SK-N-SH treated with all-trans-retinoic acid at 6 μM for 48 hours (cell line): ENCODE measurements around the gene FAAH.

ENCODE experiments used
- ATAC-seq: fragments of 200-7000 bp; cut with Tn5 transposase; 3 replicates; pipeline ENCODE4 v1.9.1; 2020; ENCODE audit warnings: mild to moderate bottlenecking, moderate library complexity
- ARNTL ChIP-seq: fragments of 450-650 bp; formaldehyde crosslinking; IDR thresholded peaks from 2 replicates; pipeline ENCODE4 v1.5.0; 2020; ENCODE audit warnings: low read depth, mild to moderate bottlenecking, moderate library complexity, borderline replicate concordance
- BACH2 ChIP-seq: fragments of 250-450 bp; sonication (Bioruptor Pico); IDR thresholded peaks from 2 replicates; pipeline ENCODE4 v1.9.0; 2021; ENCODE audit warnings: mild to moderate bottlenecking, borderline replicate concordance
- CSDC2 ChIP-seq: fragments of 250-450 bp; sonication (Bioruptor Pico); IDR thresholded peaks from 2 replicates; pipeline ENCODE4 v1.5.0; 2020; ENCODE audit warnings: mild to moderate bottlenecking, moderate library complexity
- ESRRG ChIP-seq: fragments of 250-450 bp; sonication (Bioruptor Pico); IDR thresholded peaks from 2 replicates; pipeline ENCODE4 v1.6.1; 2021; ENCODE audit warnings: mild to moderate bottlenecking
- GLIS3 ChIP-seq: fragments of 250-450 bp; sonication (Bioruptor Pico); IDR thresholded peaks from 2 replicates; pipeline ENCODE4 v1.5.0; 2020; ENCODE audit warnings: mild to moderate bottlenecking, moderate library complexity
- ISL1 ChIP-seq: fragments of 250-450 bp; sonication (Bioruptor Pico); IDR thresholded peaks from 2 replicates; pipeline ENCODE4 v2.1.2; 2022; ENCODE audit warnings: mild to moderate bottlenecking, moderate library complexity
- OSR1 ChIP-seq: fragments of 250-450 bp; sonication (Bioruptor Pico); IDR thresholded peaks from 2 replicates; pipeline ENCODE4 v1.8.0; 2022; ENCODE audit warnings: moderate library complexity, mild to moderate bottlenecking, inconsistent platforms
- PPARA ChIP-seq: fragments of 250-450 bp; sonication (Bioruptor Pico); IDR thresholded peaks from 2 replicates; pipeline ENCODE4 v1.5.0; 2020; ENCODE audit warnings: mild to moderate bottlenecking, borderline replicate concordance
- RARB ChIP-seq: fragments of 250-450 bp; sonication (Bioruptor Pico); IDR thresholded peaks from 2 replicates; pipeline ENCODE4 v1.8.0; 2021; ENCODE audit warnings: mild to moderate bottlenecking, moderate library complexity
- SNAI2 ChIP-seq: fragments of 250-450 bp; sonication (Bioruptor Pico); IDR thresholded peaks from 2 replicates; pipeline ENCODE4 v1.5.0; 2020; ENCODE audit warnings: mild to moderate bottlenecking, moderate library complexity
- TCF4 ChIP-seq: fragments of 250-450 bp; sonication (Bioruptor Pico); IDR thresholded peaks from 2 replicates; pipeline ENCODE4 v1.8.0; 2021; ENCODE audit warnings: mild to moderate bottlenecking, moderate library complexity, borderline replicate concordance
- TOX ChIP-seq: fragments of 250-450 bp; sonication (Bioruptor Pico); IDR thresholded peaks from 2 replicates; pipeline ENCODE4 v1.8.0; 2021; ENCODE audit warnings: mild to moderate bottlenecking, moderate library complexity, borderline replicate concordance
- ZC3H10 ChIP-seq: fragments of 250-450 bp; sonication (Bioruptor Pico); IDR thresholded peaks from 2 replicates; pipeline ENCODE4 v1.5.1; 2021; ENCODE audit warnings: mild to moderate bottlenecking, moderate library complexity
- ZFP3 ChIP-seq: fragments of 250-450 bp; sonication (Bioruptor Pico); IDR thresholded peaks from 2 replicates; pipeline ENCODE4 v1.5.0; 2020; ENCODE audit warnings: mild to moderate bottlenecking, moderate library complexity
- ZFP30 ChIP-seq: fragments of 450-650 bp; formaldehyde crosslinking; IDR thresholded peaks from 2 replicates; pipeline ENCODE4 v1.5.0; 2022; ENCODE audit warnings: mild to moderate bottlenecking, moderate library complexity
- ZNF565 ChIP-seq: fragments of 450-650 bp; formaldehyde crosslinking; conservative IDR thresholded peaks from 2 replicates; pipeline ENCODE4 v1.5.0; 2020; ENCODE audit warnings: low read depth, mild to moderate bottlenecking, moderate library complexity
- ZNF70 ChIP-seq: fragments of 450-650 bp; formaldehyde crosslinking; IDR thresholded peaks from 2 replicates; pipeline ENCODE4 v1.5.0; 2020; ENCODE audit warnings: mild to moderate bottlenecking, moderate library complexity
- ZNF8 ChIP-seq: fragments of 450-650 bp; formaldehyde crosslinking; IDR thresholded peaks from 2 replicates; pipeline ENCODE4 v1.5.0; 2020; ENCODE audit warnings: mild to moderate bottlenecking, moderate library complexity
- TF ChIP-seq, protein P1 (sequence below): fragments of 250-450 bp; sonication (Bioruptor Pico); IDR thresholded peaks from 2 replicates; pipeline ENCODE4 v1.5.1; 2021; ENCODE audit warnings: mild to moderate bottlenecking, moderate library complexity
- TF ChIP-seq, protein P2 (sequence below): fragments of 250-450 bp; sonication (Bioruptor Pico); IDR thresholded peaks from 2 replicates; pipeline ENCODE4 v1.8.0; 2021; ENCODE audit warnings: low read depth, mild to moderate bottlenecking, moderate library complexity, borderline replicate concordance
- TF ChIP-seq, protein P3 (sequence below): fragments of 250-450 bp; sonication (Bioruptor Pico); IDR thresholded peaks from 2 replicates; pipeline ENCODE4 v1.8.0; 2020; ENCODE audit warnings: mild to moderate bottlenecking, moderate library complexity, borderline replicate concordance
- TF ChIP-seq, protein P4 (sequence below): fragments of 250-450 bp; sonication (Bioruptor Pico); IDR thresholded peaks from 2 replicates; pipeline ENCODE4 v1.5.1; 2020; ENCODE audit warnings: low read depth, mild to moderate bottlenecking, moderate library complexity
- TF ChIP-seq, protein P5 (sequence below): fragments of 250-450 bp; sonication (Bioruptor Pico); IDR thresholded peaks from 2 replicates; pipeline ENCODE4 v1.5.0; 2020; ENCODE audit warnings: mild to moderate bottlenecking, moderate library complexity

Gene FAAH

GRCh38 chr1:46420533-46420915 is 26.4 kb downstream of the FAAH start:
- TF ChIP-seq PPARA (CRISPR knock-in tag) (no peak), ZNF565 (CRISPR knock-in tag) (no peak), ESRRG (CRISPR knock-in tag) (no peak), ZNF8 (no peak), ZC3H10 (CRISPR knock-in tag) (no peak), TCF4 (CRISPR knock-in tag) (no peak), TOX (CRISPR knock-in tag) (no peak)
- TF ChIP-seq, protein P1, sequence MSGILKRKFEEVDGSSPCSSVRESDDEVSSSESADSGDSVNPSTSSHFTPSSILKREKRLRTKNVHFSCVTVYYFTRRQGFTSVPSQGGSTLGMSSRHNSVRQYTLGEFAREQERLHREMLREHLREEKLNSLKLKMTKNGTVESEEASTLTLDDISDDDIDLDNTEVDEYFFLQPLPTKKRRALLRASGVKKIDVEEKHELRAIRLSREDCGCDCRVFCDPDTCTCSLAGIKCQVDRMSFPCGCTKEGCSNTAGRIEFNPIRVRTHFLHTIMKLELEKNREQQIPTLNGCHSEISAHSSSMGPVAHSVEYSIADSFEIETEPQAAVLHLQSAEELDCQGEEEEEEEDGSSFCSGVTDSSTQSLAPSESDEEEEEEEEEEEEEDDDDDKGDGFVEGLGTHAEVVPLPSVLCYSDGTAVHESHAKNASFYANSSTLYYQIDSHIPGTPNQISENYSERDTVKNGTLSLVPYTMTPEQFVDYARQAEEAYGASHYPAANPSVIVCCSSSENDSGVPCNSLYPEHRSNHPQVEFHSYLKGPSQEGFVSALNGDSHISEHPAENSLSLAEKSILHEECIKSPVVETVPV (CRISPR knock-in tag): no peak
- TF ChIP-seq, protein P2, sequence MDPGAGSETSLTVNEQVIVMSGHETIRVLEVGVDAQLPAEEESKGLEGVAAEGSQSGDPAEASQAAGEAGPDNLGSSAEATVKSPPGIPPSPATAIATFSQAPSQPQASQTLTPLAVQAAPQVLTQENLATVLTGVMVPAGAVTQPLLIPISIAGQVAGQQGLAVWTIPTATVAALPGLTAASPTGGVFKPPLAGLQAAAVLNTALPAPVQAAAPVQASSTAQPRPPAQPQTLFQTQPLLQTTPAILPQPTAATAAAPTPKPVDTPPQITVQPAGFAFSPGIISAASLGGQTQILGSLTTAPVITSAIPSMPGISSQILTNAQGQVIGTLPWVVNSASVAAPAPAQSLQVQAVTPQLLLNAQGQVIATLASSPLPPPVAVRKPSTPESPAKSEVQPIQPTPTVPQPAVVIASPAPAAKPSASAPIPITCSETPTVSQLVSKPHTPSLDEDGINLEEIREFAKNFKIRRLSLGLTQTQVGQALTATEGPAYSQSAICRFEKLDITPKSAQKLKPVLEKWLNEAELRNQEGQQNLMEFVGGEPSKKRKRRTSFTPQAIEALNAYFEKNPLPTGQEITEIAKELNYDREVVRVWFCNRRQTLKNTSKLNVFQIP (CRISPR knock-in tag): no peak
- ATAC-seq: no peak

DNA sequence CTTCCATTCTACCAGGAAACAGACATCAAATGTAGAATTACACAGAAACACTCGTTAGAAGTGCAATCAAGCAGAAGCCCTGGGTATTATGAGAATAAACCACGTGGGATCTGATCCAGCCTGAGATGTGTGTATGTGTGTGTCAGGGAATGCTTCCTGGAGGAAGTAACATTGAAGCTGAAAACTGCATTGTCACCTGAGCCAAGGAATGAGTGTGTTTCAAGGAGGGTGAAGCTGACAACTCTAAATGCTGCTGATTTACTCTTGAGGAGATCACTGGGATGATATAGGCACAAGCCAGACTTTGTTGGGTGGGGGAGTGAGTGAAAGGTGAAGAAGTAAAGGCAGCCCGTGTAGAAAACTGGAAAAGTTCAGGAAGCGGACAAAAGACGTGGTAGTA is 27.6 kb downstream of the FAAH start:
- TF ChIP-seq ESRRG (CRISPR knock-in tag) (no peak), TOX (CRISPR knock-in tag) (no peak), ARNTL (CRISPR knock-in tag) (no peak), BACH2 (CRISPR knock-in tag) (no peak), RARB (CRISPR knock-in tag) (no peak), ZFP3 (CRISPR knock-in tag) (no peak), ZFP30 (CRISPR knock-in tag) (no peak), ZNF70 (CRISPR knock-in tag) (no peak), GLIS3 (CRISPR knock-in tag) (no peak), ISL1 (CRISPR knock-in tag) (no peak), OSR1 (CRISPR knock-in tag) (no peak), CSDC2 (no peak)
- TF ChIP-seq, protein P3, sequence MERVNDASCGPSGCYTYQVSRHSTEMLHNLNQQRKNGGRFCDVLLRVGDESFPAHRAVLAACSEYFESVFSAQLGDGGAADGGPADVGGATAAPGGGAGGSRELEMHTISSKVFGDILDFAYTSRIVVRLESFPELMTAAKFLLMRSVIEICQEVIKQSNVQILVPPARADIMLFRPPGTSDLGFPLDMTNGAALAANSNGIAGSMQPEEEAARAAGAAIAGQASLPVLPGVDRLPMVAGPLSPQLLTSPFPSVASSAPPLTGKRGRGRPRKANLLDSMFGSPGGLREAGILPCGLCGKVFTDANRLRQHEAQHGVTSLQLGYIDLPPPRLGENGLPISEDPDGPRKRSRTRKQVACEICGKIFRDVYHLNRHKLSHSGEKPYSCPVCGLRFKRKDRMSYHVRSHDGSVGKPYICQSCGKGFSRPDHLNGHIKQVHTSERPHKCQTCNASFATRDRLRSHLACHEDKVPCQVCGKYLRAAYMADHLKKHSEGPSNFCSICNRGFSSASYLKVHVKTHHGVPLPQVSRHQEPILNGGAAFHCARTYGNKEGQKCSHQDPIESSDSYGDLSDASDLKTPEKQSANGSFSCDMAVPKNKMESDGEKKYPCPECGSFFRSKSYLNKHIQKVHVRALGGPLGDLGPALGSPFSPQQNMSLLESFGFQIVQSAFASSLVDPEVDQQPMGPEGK: no peak
- TF ChIP-seq, protein P2 (CRISPR knock-in tag): no peak
- TF ChIP-seq, all 23 proteins: peak for 0
- ATAC-seq: no peak

- ATAC-seq: no peak
- no peak for TF ChIP-seq ZC3H10 (CRISPR knock-in tag)
- TF ChIP-seq ZNF70 (CRISPR knock-in tag): no peak
- TF ChIP-seq, protein P3: no peak
- TF ChIP-seq TCF4 (CRISPR knock-in tag): no peak
- TF ChIP-seq ARNTL (CRISPR knock-in tag): no peak
- TF ChIP-seq ESRRG (CRISPR knock-in tag): no peak
- TF ChIP-seq, protein P2 (CRISPR knock-in tag): no peak
- TF ChIP-seq ZFP30 (CRISPR knock-in tag): no peak
- no peak for TF ChIP-seq TOX (CRISPR knock-in tag)
- TF ChIP-seq PPARA (CRISPR knock-in tag): no peak
- TF ChIP-seq, protein P4, sequence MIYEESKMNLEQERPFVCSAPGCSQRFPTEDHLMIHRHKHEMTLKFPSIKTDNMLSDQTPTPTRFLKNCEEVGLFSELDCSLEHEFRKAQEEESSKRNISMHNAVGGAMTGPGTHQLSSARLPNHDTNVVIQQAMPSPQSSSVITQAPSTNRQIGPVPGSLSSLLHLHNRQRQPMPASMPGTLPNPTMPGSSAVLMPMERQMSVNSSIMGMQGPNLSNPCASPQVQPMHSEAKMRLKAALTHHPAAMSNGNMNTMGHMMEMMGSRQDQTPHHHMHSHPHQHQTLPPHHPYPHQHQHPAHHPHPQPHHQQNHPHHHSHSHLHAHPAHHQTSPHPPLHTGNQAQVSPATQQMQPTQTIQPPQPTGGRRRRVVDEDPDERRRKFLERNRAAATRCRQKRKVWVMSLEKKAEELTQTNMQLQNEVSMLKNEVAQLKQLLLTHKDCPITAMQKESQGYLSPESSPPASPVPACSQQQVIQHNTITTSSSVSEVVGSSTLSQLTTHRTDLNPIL: no peak
- no peak for TF ChIP-seq SNAI2
- TF ChIP-seq, protein P5, sequence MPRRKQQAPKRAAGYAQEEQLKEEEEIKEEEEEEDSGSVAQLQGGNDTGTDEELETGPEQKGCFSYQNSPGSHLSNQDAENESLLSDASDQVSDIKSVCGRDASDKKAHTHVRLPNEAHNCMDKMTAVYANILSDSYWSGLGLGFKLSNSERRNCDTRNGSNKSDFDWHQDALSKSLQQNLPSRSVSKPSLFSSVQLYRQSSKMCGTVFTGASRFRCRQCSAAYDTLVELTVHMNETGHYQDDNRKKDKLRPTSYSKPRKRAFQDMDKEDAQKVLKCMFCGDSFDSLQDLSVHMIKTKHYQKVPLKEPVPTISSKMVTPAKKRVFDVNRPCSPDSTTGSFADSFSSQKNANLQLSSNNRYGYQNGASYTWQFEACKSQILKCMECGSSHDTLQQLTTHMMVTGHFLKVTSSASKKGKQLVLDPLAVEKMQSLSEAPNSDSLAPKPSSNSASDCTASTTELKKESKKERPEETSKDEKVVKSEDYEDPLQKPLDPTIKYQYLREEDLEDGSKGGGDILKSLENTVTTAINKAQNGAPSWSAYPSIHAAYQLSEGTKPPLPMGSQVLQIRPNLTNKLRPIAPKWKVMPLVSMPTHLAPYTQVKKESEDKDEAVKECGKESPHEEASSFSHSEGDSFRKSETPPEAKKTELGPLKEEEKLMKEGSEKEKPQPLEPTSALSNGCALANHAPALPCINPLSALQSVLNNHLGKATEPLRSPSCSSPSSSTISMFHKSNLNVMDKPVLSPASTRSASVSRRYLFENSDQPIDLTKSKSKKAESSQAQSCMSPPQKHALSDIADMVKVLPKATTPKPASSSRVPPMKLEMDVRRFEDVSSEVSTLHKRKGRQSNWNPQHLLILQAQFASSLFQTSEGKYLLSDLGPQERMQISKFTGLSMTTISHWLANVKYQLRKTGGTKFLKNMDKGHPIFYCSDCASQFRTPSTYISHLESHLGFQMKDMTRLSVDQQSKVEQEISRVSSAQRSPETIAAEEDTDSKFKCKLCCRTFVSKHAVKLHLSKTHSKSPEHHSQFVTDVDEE (CRISPR knock-in tag): no peak
These were observed 28.2 kb downstream of the FAAH start for GRCh38 chr1:46422261-46422871.
